Islet of Langerhans (tissue), 1 donor: ENCODE measurements around the gene GKAP1.
A peak's percentile ranks its signal among the peaks of the same experiment; 100 is the strongest.
"Not testable (repeated sequence)": the region's sequence is repeated elsewhere in the genome, so short reads cannot be mapped to it uniquely, and the experiment has no call there.

Experiments used
- FAIRE-seq: peaks from one replicate; lab custom pipeline; 2011; peaks lifted over from hg19 to GRCh38; lab: Jason Lieb, UNC

Gene GKAP1

GRCh38 chr9:83728591-83729368, 88.8 kb downstream of the GKAP1 start:
- not testable (repeated sequence) for FAIRE-seq

GRCh38 chr9:83724436-83724835, 93.1 kb downstream of the GKAP1 start:
- FAIRE-seq = no peak

- no peak for FAIRE-seq
Measured at GRCh38 chr9:83722726-83723495, 94.7 kb downstream of the GKAP1 start.

- FAIRE-seq = no peak
Measured at GRCh38 chr9:83721509-83721908, 96.1 kb downstream of the GKAP1 start.

GRCh38 chr9:83715794-83716193, 101.8 kb downstream of the GKAP1 start:
- no peak for FAIRE-seq

- no peak for FAIRE-seq
Measured at GRCh38 chr9:83715221-83715620, 102.3 kb downstream of the GKAP1 start.

GRCh38 chr9:83714329-83714728, 103.2 kb downstream of the GKAP1 start:
- FAIRE-seq = no peak

- no peak for FAIRE-seq
Measured at GRCh38 chr9:83708515-83709158, 108.9 kb downstream of the GKAP1 start.

GRCh38 chr9:83707768-83708514, 109.6 kb downstream of the GKAP1 start, which contains the start of gene UBQLN1:
UBQLN1 (minus strand) TSS chr9:83707958; CDS start chr9:83707679, 279 bp downstream.
- no peak for FAIRE-seq

GRCh38 chr9:83707518-83707767, 110.1 kb downstream of the GKAP1 start:
- FAIRE-seq = no peak

- FAIRE-seq = peak; percentile 33
Measured at GRCh38 chr9:83706676-83707517, 110.7 kb downstream of the GKAP1 start.

- FAIRE-seq = not testable (repeated sequence)
Measured at GRCh38 chr9:83705219-83705651, 112.3 kb downstream of the GKAP1 start.

GRCh38 chr9:83701769-83702168, 115.8 kb downstream of the GKAP1 start:
- FAIRE-seq = no peak

GRCh38 chr9:83701286-83701685, 116.3 kb downstream of the GKAP1 start:
- FAIRE-seq = no peak

GRCh38 chr9:83699615-83700014, 118.0 kb downstream of the GKAP1 start:
- FAIRE-seq = no peak

- FAIRE-seq = no peak
Measured at GRCh38 chr9:83698976-83699585, 118.5 kb downstream of the GKAP1 start.

- FAIRE-seq = no peak
Measured at GRCh38 chr9:83691492-83691891, 126.1 kb downstream of the GKAP1 start.
